Epithelial cell of proximal tubule (primary cell): ENCODE data around the gene TOMM40L. TPM values are rescaled to one million over a fixed set of nuclear protein-coding genes. Genes with fewer than 3 reads are reported as not detected.

Experiments used
- DNase-seq: peaks from one replicate; pipeline ENCODE4 v3.0.0-alpha.2; 2011; ENCODE audit warnings: low read depth
- H3K4me3 ChIP-seq: 2 replicates; pipeline ENCODE4 v1.5.1; 2011; ENCODE audit warnings: low read depth, mild to moderate bottlenecking, low read length
- CTCF ChIP-seq: conservative IDR thresholded peaks from 2 replicates; pipeline ENCODE4 v1.5.1; 2012; ENCODE audit warnings: low read depth, mild to moderate bottlenecking, low read length
- total RNA-seq: library from RNA; depleted of rRNA; stranded (reverse); fragments of >200 nt; gene quantifications from 2 replicates; pipeline ENCODE4 v1.2.3, GENCODE V29; 2015

TOMM40L gene
- total RNA-seq, 1 donor from 2014 or later: 6.2 TPM

- H3K4me3 ChIP-seq: no peak overlapping the region
- no peak for DNase-seq
- TF ChIP-seq CTCF: no peak
Measured at GRCh38 chr1:161191971-161192370, 33.9 kb upstream of the TOMM40L start.

- no peak overlapping the region for H3K4me3 ChIP-seq
- TF ChIP-seq CTCF: peak; percentile 92
- no peak for DNase-seq
Measured at GRCh38 chr1:161192476-161193465, 33.1 kb upstream of the TOMM40L start.

GRCh38 chr1:161193561-161194235 lies 32.2 kb upstream of the TOMM40L start:
- no peak for DNase-seq
- peak; percentile 45 for TF ChIP-seq CTCF
- H3K4me3 ChIP-seq: no peak overlapping the region

- DNase-seq: no peak
- TF ChIP-seq CTCF: no peak
- H3K4me3 ChIP-seq: no peak overlapping the region
Measured at GRCh38 chr1:161195171-161195570, 30.7 kb upstream of the TOMM40L start.

- no peak overlapping the region for H3K4me3 ChIP-seq
- DNase-seq: no peak
- TF ChIP-seq CTCF: no peak
Measured at GRCh38 chr1:161196111-161196510, 29.7 kb upstream of the TOMM40L start.

GRCh38 chr1:161196521-161197451 lies 29.1 kb upstream of the TOMM40L start:
- no peak for DNase-seq
- no peak overlapping the region for H3K4me3 ChIP-seq
- TF ChIP-seq CTCF: no peak
